Measurements from ENCODE around the gene STX16. TPM values are rescaled to one million over a fixed set of nuclear protein-coding genes. Genes with fewer than 3 reads are reported as not detected.

The STX16 gene
- 10 to 100 TPM; 50.4 to 58.0 TPM for total RNA-seq
- polyA plus RNA-seq (ENCODE audit: insufficient read length in 6 of 6), result 100 to 1,000 TPM in 2 of 6 donors, 10 to 100 TPM in 4; 74.9 to 105 (median 95.5) TPM
- long read RNA-seq, donor 1, partial matches to known transcripts, result 7 of 22 reads
- long read RNA-seq, donor 1, other reads (novel, unspliced or antisense), result 15 of 22 reads
- long read RNA-seq, donor 2, full-length matches to known transcripts, result 3 of 11 reads
- long read RNA-seq, donor 2, partial matches to known transcripts, result 0 of 11 reads
- long read RNA-seq, donor 2, other reads (novel, unspliced or antisense), result 8 of 11 reads
- long read RNA-seq, donor 3, full-length matches to known transcripts, result 2 of 2 reads
- long read RNA-seq, donor 3, partial matches to known transcripts, result 0 of 2 reads
- long read RNA-seq, donor 3, other reads (novel, unspliced or antisense), result 0 of 2 reads
- long read RNA-seq, donor 4, partial matches to known transcripts, result 0 of 3 reads
- long read RNA-seq, donor 4, other reads (novel, unspliced or antisense), result 3 of 3 reads
- long read RNA-seq, donor 5, full-length matches to known transcripts, result 4 of 89 reads
- long read RNA-seq, donor 5, partial matches to known transcripts, result 79 of 89 reads
- long read RNA-seq, donor 5, other reads (novel, unspliced or antisense), result 6 of 89 reads
- long read RNA-seq, donor 6, full-length matches to known transcripts, result 1 of 1 reads
- long read RNA-seq, donor 6, partial matches to known transcripts, result 0 of 1 reads
- long read RNA-seq, donor 6, other reads (novel, unspliced or antisense), result 0 of 1 reads
- long read RNA-seq, donor 7, full-length matches to known transcripts, result 2 of 2 reads
- long read RNA-seq, donor 7, partial matches to known transcripts, result 0 of 2 reads
- long read RNA-seq, donor 7, other reads (novel, unspliced or antisense), result 0 of 2 reads
- long read RNA-seq, donor 8, full-length matches to known transcripts, result 2 of 11 reads
- long read RNA-seq, donor 8, partial matches to known transcripts, result 0 of 11 reads
- long read RNA-seq, donor 8, other reads (novel, unspliced or antisense), result 9 of 11 reads
- long read RNA-seq, donor 9, result 0 reads
- long read RNA-seq, donor 10, result 0 reads
- long read RNA-seq, donor 11, result 0 reads
- long read RNA-seq, donor 12, full-length matches to known transcripts, result 1 of 1 reads
- long read RNA-seq, donor 12, partial matches to known transcripts, result 0 of 1 reads
- long read RNA-seq, donor 12, other reads (novel, unspliced or antisense), result 0 of 1 reads

- Histone ChIP-seq H3K27me3 (peaks cover 0 to 8% of the 10 kb centered on the region in 2 donors), H3K9me3 (no peaks in the 10 kb centered on the region), H3K27ac (peak within 1 kb of the TSS; percentile 94 to 95), H3K4me1 (peaks cover 23 to 41% of the 10 kb centered on the region in 2 donors), H3K4me3 (peak within 1 kb of the TSS; percentile 83 to 97), H3K36me3 (no peaks in the 10 kb centered on the region)
- peak; percentile 48 to 52 for TF ChIP-seq CTCF (IDR thresholded peaks at IDR 0.05)
- ATAC-seq, result peak; percentile 95
- intact Hi-C loops (cut with DNase I), result no loop called here
- peak; percentile 92 to 98 (median 93) for DNase-seq
Observed at GRCh38 chr20:58650776-58651558, at the start of gene STX16. STX16 (plus strand) TSS chr20:58651283; CDS start chr20:58652007, 724 bp downstream.

GRCh38 chr20:58602124-58602523 is 49.0 kb upstream of the STX16 start:
- no peak overlapping the region for H3K4me3 ChIP-seq
- no peak overlapping the region for H3K27ac ChIP-seq
- no peak for TF ChIP-seq CTCF (IDR thresholded peaks at IDR 0.05)
- peaks cover 0 to 4% of the 10 kb centered on the region in 2 donors for H3K27me3 ChIP-seq
- no peaks in the 10 kb centered on the region for H3K9me3 ChIP-seq
- intact Hi-C loops (cut with DNase I), result no loop called here
- H3K36me3 ChIP-seq, result no peaks in the 10 kb centered on the region
- ATAC-seq (no peak), DNase-seq (no peak)
- no peaks in the 10 kb centered on the region for H3K4me1 ChIP-seq

GRCh38 chr20:58603721-58604120 is 47.4 kb upstream of the STX16 start:
- no peaks in the 10 kb centered on the region for H3K36me3 ChIP-seq
- intact Hi-C loops (cut with DNase I), result no loop called here
- H3K9me3 ChIP-seq, result no peaks in the 10 kb centered on the region
- peaks cover 0 to 4% of the 10 kb centered on the region in 2 donors for H3K27me3 ChIP-seq
- no peak for DNase-seq
- ATAC-seq, result no peak
- no peaks in the 10 kb centered on the region for H3K4me1 ChIP-seq
- TF ChIP-seq CTCF (IDR thresholded peaks at IDR 0.05), result no peak
- H3K27ac ChIP-seq, result no peak overlapping the region
- no peak overlapping the region for H3K4me3 ChIP-seq

- H3K4me1 ChIP-seq, result no peaks in the 10 kb centered on the region
- H3K27ac ChIP-seq, result no peak overlapping the region
- H3K27me3 ChIP-seq, result peaks cover 0 to 4% of the 10 kb centered on the region in 2 donors
- H3K36me3 ChIP-seq, result no peaks in the 10 kb centered on the region
- intact Hi-C loops (cut with DNase I), result no loop called here
- no peak for TF ChIP-seq CTCF (IDR thresholded peaks at IDR 0.05)
- ATAC-seq (no peak), DNase-seq (no peak)
- H3K9me3 ChIP-seq, result no peaks in the 10 kb centered on the region
- no peak overlapping the region for H3K4me3 ChIP-seq
Observed at GRCh38 chr20:58604128-58604881, 46.8 kb upstream of the STX16 start.
